ENCODE data around the gene NTNG1.

The NTNG1 gene

GRCh38 chr1:107344268-107344760, 203.5 kb downstream of the NTNG1 start:
- no peak for DNase-seq

DNA sequence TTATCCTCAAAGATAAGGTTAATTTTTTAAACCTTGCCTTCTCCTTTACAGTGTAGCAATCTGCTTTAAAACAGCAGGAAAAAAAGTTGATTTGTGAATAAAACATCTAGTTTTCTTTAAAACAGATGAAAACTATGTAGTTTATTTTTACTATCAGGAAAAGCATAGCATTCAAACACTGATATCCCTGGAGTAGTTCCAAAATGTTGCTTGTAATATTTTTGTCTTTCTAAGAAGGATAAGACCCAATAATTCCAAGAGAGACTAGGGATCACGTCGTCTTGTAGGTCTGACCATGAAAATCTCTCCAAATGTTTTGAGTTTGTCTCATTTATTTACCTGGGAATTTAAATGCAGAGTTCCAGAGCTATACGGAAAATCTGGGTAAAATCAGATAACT, 204.0 kb downstream of the NTNG1 start:
- no peak for DNase-seq

DNA sequence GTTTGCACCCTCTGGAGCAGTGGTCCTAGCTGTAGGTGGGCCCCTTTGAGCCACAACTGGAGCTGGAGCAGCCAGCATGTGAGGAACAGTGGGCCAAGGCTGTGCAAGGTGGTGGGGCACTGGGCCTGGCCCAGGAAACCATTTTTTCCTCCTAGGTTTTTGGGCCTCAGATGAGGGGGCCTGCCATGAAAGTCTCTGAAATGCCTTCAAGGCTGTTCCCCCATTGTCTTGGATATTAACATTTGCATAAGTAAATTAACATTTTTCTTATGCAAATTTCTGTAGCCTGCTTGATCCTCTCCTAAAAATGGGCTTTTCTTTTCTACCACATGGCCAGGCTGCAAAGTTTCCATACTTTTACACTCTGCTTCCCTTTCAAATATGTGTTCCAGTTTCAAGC, 212.0 kb downstream of the NTNG1 start:
- DNase-seq = no peak

- DNase-seq = no peak
Measured at GRCh38 chr1:107357376-107357775, 216.5 kb downstream of the NTNG1 start.

GRCh38 chr1:107358619-107359327, 217.9 kb downstream of the NTNG1 start:
- DNase-seq = peak; percentile 24

DNA sequence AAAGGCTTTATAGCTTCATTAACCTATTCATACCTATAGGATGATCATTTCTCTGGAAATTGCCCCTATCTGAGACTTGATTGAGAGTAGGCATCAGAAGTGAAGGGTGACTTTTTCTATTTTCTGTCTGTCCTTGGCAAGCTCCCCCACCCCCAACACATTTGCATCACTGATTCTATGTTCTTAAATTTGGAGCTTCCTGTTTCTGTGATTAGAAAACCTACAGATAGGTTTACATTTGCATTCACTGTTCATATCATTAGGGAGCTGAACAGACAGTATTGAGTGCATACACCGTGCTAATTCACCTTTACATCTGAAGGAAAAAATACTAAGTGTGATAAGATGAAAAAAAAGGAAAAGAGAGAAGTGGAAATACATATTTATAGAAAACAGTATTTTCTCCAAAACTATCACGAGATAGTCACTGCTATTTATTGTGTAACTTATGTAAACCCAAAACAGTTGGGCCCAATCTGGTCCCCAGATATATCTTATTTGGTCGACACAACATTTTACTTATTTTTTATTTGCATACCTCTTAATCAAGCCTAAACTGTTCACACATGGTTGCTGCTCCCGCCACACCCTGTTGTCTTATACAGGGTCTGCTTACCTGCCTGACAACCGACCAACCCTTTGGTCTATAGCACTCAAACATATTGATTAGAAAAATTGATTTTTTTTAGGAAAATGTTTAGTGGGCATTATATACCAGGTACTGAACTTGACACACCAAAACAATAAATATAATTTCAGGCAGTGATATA, 218.8 kb downstream of the NTNG1 start:
- DNase-seq = no peak

- no peak for DNase-seq
Measured at GRCh38 chr1:107362468-107363140, 221.8 kb downstream of the NTNG1 start.

DNA sequence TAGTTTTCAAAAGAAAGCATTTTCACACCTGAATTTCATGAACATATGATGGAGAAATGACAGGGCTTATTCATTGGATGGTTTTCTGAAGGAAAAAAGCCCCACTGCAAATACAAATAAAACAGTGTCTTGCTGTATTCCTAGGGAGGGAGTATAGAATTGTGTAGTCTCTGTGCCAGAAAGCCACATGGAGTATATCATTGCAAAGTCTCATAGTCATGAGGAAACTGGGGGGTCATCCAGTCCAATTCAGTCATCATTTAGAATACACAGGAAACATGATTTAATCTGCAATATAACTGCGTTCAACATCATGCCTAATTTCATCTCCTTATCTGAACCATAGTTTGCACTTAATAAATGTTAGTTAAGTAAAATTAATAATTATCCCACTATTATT, 222.3 kb downstream of the NTNG1 start:
- DNase-seq = no peak

GRCh38 chr1:107365527-107366240, 224.8 kb downstream of the NTNG1 start:
- DNase-seq = peak; percentile 84

- DNase-seq = no peak
Measured at GRCh38 chr1:107378426-107378825, 237.6 kb downstream of the NTNG1 start.

DNA sequence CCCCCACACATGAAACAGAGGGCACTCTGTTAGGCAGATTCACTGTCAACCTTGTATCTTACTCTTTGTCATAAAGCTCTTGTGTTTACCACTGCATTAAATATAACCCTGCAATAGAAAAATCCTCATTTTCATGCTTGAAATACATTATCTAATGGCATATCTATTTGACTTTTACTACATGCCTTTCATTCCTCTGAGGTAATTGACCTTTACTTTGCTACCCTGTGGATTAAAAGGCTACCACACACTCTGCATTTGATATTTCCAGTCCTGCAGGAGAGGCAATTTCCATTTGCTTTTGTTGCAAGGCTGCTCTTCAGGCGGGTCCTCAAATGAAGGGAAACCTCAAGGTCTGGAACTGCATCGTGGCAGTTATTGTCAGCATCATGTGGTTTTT, 238.0 kb downstream of the NTNG1 start:
- no peak for DNase-seq

GRCh38 chr1:107379826-107380225, 239.0 kb downstream of the NTNG1 start:
- no peak for DNase-seq

DNA sequence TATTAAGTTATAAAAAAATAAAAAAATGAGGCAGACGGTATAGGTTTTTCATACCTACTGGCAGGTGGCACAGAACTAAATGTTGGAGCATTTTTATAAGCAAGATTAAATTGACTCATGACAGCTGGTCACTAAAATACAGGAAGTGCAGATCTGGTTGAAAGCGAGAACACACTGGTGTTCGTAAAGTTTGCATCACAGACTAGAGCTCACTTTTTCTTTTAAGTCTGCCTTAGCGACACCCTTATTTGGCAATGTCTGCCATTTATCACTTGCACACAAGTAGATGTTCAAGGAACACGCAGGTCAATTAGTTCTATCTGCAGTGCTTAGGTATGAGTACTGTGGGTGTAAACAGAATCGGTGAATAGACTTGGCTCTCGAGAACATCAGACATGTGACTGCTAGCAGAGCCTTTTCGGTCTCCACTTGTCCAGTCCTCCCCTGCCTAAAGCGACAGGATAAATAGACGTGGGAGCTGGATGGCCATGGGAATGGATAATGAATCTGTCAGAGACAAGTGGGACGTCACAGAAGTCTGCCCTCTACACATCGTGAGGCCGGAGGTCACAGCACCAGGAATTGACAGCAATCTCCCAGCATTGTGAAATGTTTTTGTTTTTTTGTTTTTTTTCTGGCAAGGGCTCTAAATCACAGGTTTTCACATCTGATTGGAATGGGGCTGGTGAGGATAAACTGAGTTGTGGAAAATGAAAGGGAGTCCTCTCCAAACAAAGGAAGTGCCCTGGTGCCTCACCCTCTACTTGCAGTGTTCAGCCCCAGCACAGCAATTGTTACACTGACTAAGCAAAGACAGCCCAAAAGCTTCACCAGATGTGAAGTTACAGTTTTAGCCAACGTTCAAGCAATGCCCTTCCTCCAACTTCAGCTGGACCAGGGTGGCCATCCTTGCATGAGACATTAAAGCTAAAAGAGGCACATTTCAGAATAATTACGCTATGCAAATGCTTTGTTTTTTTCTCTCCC, 248.9 kb downstream of the NTNG1 start:
- DNase-seq = no peak

- DNase-seq = no peak
Measured at GRCh38 chr1:107394301-107394700, 253.5 kb downstream of the NTNG1 start.

DNA sequence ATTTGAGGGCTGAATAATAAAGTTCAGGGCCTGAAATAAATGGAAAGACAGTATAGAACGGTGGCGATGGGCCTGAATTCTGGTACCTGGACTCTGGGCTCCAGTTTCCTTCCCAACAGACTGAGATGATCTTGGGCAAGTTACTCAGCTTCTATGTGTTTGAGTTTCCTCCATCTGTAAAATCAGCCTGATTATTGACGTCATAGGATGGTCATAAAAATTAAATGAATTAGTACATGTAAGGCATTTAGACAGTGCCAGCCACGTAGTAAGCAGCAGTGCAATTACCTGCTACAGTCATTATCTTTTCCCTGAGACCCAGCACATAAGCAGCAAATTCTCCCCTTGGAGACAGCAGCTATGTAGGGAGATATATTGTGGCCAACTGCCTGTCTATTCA, 260.9 kb downstream of the NTNG1 start:
- DNase-seq = no peak

DNA sequence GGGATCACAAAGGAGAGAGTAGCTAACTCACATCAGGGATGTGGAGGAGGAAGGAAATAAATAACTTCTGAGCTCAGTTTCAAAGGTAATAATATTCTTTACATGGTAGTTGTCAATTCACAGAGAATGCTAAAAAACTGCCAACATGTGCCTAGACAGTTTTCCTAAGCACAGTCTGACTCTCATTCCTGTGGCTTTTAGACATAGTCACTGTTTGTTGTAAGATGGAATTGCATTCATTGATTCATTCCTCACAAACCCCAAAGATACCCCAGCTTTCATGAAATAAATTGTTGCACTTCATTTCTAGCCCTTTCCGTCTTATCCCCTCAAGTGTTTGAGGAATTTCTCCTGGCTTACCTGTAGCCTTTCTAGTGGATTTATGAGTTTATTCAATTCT, 263.9 kb downstream of the NTNG1 start:
- no peak for DNase-seq

DNA sequence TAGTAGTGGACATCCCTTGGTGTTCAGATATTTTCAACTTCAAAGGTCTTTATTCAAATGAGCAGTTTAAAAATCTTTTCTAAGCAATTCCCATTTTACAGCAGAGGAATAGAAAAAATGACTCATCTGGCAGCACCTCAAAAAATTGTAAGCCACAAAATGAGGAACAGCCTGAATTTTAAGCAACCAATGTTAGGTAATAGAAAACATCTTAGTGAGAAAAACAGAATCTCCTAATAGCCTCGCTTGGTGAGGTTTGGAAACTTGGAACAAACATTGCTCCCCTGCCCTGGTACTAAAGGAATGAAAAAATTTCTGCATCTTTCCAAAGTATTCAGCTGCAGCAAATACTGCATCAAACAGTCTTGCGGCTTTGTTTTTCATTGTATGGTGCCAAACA, 264.4 kb downstream of the NTNG1 start:
- DNase-seq = no peak

DNA sequence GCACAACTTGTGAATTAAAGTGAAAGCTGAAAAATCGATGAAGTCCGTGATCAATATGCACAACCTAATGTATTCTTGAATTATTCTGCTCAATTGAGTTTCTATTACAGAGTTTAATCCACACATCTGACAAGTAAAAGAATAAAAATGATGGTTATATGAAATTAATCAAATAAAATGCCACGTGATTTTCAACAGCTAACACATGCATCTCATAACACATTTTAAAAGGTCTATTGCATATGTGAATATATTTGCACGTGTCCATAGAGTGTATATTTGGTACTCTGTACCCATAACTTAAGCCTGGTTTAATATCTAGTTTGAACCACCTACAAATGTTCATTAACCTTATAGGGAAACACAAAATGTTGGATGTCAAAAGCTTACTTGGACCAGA, 266.2 kb downstream of the NTNG1 start:
- no peak for DNase-seq

DNA sequence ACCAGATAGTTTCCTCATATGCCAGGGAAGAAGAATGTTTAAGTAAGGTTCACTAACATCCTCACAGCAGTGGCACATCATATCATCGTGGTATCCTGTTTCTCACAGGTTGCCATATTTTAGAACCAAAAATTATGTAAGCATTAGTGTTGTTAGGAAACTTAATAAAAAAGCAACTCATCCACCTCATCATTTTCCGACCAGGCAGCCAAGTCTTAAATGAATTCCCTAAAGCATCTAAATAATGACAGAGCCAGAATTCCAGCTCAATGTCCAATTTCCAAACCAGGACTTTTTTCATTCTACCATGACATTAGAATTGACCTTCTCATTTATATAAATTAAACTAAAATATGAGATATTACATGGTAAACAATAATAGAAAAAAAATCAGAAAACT, 272.7 kb downstream of the NTNG1 start:
- DNase-seq = no peak

DNA sequence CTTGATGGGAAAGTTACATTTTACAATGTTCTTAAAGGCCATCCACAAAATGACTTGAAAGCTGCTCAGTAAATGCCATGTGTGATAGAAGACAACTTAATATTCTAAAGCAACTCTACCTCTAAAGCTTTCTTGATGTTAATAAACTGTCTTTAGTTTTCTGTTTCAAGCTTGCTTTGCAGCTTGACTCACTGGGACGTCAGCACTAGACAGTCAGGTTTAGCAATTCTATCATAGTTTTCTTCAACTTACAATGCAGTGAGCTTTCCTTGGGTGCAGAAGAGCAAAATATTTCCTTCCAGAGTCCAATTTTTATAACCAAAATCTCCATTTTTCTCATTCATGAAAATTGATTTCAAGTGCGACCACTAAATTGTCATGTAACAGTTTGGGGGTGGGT, 273.1 kb downstream of the NTNG1 start:
- no peak for DNase-seq

DNA sequence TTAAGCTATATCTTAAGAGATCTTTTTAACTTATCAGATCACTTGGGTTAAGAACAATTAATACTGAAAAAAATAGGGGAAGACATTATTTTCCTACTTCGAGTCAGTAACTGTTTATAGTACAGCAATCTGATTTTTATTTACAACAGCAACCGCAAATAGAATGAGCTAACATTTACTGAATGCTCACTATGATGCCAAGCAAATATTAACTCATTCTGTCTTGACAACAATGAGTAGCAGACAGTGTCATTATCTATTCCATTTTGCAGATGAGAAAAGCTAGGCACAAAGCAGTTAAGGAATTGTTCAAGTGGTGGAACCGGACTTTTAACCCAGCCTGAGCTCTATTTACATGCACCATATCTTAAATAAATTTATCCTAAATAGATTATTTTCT, 273.7 kb downstream of the NTNG1 start:
- peak; percentile 24 for DNase-seq

DNA sequence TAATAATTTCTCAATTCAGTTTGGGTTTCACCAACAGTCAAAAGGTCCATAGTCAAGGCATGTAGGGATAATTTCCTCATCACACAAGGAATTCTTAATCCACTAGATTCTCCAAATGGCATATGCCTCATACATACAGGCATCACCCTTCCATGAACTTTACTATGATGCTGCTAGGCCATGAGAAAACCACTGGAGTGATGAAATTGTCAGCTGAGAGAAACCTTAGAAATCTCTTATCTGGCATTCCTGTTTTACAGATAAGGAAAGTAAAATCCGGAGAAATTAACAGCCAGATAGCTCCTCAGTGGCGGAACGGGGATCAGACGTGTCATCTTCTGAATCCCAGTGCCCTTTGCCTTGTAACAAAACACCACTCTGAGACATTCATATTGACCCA, 274.4 kb downstream of the NTNG1 start:
- DNase-seq = no peak
